Mammary epithelial cell (primary cell): ENCODE measurements around the gene GOLGA5.

Experiments used
- CTCF ChIP-seq, 2 donors: IDR thresholded peaks in 1 of 2; conservative IDR thresholded peaks in 1 of 2; 2 replicates each; pipeline ENCODE4 v1.5.1; 2011 to 2012; ENCODE audit warnings: inconsistent platforms in 2 of 2, low read length in 2 of 2, mild to moderate bottlenecking in 2 of 2, control low read depth in 1 of 2, low read depth in 1 of 2; ENCODE audit not compliant: insufficient read depth in 1 of 2; ENCODE audit errors: extremely low read depth in 1 of 2
- EZH2 ChIP-seq: IDR thresholded peaks from 2 replicates; pipeline ENCODE4 v1.6.1; 2012; ENCODE audit warnings: low read length, inconsistent platforms, borderline replicate concordance

GRCh38 chr14:92748259-92749016 lies 45.7 kb upstream of the GOLGA5 start, which contains the start of gene LGMN:
- TF ChIP-seq CTCF (conservative IDR thresholded peaks at IDR 0.05 in 1 of 2, IDR thresholded peaks at IDR 0.05 in 1 of 2; ENCODE audit: extremely low read depth in 1 of 2, insufficient read depth in 1 of 2, low read depth in 1 of 2, low read length in 2 of 2): no peak
- TF ChIP-seq EZH2: no peak
